GM18951 (cell line): ENCODE data around the gene KCNIP1.

Source experiments
- POLR2A ChIP-seq: IDR thresholded peaks from 4 replicates; pipeline ENCODE4 v1.6.1; 2011; ENCODE audit warnings: mild to moderate bottlenecking; ENCODE audit not compliant: insufficient read length, insufficient read depth; ENCODE audit errors: extremely low read depth
- in situ Hi-C: fragments of 300-500 bp; cut with MboI; formaldehyde crosslinking; loops from one replicate; pipeline ENCODE4 v1.12.0; 2022; ENCODE audit warnings: low sequenced_read_pairs, mixed read lengths, inconsistent platforms; ENCODE audit not compliant: unreplicated experiment

The KCNIP1 gene

DNA sequence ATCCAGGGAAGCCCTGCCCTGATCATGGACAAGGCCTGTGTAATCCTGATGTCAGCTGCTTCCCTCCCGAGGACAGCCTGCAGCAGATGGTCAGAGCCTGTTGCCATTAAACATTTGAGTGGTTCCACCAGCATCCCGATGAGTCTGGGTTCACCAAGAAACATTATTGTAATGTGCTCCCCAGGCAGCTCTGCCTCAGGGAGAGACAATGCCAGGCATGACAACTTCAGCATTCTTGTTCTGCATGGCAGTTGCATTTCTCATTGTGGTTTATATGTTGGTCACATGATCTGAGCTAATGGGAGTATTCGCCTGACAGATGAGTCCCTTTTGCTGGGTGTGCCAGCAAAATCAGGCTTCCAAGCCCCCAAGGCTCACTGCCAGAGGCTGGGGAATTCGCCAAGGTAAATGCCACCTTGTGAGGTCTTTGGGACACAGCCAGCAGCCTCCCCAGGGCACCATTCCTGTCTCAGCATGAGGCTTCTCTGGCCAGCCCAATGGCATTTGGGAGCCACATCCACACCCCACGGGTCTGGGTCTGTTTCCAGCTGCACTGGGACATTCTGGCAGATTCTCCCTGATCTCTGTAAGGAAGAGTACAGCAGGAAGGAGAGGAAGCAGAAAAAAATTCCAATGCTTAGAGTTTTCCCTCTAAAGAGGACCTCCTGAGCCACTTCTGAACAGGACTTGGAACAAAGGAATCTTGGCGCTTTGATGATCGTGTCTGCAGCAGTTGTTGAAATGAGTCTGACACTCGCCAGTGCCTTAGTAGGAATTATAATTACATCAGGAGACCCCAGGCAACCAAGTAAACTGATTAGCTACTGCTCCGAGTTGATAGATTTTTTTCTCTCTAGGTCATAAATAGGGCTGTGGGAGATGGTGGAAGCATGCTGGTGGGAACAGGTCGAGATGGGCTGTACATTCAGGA is 18.7 kb downstream of the KCNIP1 start:
- TF ChIP-seq POLR2A = no peak
- in situ Hi-C loops = no loop called here

DNA sequence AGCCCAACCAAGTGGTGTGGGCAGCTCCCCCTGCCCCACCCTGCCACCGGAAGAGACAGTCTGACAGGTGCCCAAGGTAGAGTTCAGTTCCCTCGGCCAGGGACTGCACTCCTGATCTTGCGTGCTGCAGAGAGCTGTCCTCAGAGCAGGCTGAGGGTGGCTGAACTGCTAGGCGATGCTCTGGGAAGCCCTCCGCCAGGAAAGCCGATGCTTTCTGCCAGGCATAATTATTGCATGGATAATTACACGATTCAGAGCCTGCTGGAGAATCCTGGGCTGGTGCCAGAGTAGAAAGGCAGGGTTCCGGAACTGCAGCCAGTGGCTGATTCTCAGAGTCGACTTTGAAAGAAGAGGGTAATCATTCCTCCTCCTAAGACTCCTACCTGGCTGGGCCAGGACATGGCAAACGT is 19.3 kb downstream of the KCNIP1 start:
- in situ Hi-C loops = no loop called here
- no peak for TF ChIP-seq POLR2A

DNA sequence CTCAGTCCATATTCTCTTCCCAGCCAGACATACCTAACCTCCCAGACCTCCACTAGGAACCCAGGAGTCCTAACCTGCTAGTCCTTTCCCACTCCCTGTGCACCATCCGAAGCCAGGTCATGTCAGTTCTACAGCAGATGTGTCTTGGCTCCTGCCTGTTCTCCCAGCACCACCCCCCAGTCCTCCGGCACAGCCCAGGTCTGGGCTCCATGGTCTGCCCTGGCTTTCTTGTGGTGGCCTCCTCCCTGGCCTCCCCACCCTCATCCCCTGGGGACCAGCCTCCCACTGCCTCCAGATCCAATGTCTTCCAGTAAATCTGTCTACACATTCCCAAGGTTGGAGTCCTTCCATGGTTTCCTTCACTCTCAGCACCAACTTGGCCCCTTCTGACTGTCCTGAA is 20.0 kb downstream of the KCNIP1 start:
- in situ Hi-C loops = no loop called here
- TF ChIP-seq POLR2A = no peak

DNA sequence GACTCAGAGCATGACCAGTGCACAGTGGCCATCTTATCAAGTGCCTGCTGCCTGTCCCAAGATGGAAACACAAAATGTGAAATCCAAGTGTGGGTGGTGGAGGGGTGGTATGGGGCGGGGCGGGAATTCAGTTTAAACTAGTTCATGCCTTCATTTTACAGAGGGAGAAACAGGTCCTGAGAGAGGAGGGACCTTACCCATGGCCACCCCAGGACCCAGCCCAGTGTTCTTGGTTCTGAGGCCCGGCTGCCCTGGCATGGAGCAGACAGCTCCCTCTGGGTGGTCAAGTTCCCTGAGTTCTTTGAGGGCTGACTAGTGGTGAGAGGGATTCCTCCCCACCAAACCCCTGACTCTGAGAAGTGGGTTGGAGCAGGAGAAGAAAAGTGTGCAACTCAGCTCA is 20.8 kb downstream of the KCNIP1 start:
- no peak for TF ChIP-seq POLR2A
- in situ Hi-C loops = no loop called here

DNA sequence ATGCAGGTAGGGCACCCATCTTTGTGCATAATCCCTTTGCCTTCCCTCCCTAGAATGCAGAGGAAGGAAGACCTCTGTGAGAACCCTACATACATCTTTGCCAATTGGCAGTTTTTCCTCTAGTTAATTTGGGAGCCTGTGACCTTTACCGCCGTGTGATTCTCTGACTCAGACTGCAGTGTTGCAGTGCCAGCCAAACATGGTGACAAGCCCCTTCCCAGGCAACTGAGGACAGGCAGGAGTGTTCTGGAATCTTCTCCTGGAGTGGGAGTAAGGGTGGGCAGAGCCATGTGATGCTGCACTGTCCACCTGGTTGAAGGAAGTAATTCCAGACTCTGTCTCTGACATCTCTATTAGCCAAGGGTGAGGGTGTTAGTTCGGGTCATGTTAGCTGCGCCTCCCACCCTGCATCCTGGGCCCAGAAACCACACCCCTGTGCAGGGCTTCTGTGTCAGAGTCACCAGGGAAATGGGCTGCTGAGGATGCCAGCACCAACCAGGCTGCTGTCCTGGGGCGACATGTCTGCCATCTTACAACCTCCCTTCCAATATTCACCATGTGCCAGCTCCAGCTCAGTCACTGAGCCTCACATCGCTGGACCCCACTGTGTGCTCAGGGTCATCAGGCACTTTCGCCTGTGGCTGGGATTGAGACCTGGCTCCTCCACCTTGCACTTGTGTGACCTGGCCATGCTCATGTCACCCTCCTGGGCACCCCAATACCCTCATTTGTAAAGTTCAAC is 21.8 kb downstream of the KCNIP1 start:
- no peak for TF ChIP-seq POLR2A
- in situ Hi-C loops = no loop called here

DNA sequence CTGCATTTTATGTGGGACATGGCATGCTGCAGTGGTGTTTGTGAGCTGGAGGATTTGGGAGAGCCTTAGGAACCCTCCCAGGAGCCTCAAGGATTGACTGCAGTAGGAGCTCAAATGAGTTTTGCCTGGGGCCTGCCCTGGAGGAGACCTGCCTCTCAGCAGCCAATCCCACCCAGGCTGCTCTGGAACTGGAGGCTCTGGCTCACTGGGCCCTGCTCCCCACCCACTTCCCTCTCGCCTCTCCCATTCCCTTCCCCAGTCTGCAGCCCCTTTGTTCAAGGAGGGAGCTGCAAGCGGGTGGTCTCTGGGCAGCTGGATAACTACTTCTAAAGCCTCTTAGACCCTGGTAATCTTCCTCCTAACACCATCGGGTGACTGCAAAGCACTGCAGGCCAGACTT is 24.2 kb downstream of the KCNIP1 start:
- TF ChIP-seq POLR2A = no peak
- in situ Hi-C loops = no loop called here

DNA sequence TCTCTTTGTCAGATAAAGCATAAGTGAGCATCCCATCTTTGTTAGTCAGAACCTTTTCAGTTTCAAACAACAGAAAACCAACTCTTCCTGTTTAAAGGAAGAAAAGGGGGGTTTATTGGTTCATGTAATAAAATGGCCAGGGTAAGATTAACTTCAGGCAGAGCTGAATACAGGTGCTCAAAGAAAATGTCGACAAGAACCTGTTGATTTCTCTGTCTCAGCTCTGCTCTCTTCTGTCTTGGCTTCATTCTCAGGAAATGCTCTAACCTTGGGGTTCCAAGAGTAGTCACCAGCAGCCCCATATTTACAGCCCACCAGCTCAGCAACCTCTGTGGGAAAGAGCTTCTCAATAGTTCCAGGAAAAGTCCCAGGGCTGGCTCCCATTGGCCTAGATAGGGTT is 25.2 kb downstream of the KCNIP1 start:
- TF ChIP-seq POLR2A = no peak
- in situ Hi-C loops = no loop called here

DNA sequence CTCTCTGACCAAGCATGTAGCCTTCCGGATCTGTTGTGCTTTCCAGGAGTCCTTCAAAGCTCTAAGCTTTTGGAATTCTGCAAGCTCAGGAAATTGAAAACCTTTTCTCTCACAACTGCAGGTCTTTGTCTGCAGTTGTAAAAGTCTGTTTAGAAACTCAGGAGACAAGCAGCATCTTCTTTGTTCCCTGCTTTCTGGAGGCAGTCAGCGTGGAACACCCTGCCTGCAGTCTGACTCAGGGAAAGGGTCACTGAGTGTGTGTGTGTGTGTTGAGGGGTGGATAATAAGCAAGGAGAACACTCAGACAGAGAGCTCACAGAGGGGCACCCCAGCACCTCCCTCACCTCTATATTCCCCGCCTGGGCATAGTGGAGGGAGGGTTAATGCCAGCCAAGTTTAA is 29.1 kb downstream of the KCNIP1 start:
- TF ChIP-seq POLR2A = no peak
- in situ Hi-C loops = no loop called here

DNA sequence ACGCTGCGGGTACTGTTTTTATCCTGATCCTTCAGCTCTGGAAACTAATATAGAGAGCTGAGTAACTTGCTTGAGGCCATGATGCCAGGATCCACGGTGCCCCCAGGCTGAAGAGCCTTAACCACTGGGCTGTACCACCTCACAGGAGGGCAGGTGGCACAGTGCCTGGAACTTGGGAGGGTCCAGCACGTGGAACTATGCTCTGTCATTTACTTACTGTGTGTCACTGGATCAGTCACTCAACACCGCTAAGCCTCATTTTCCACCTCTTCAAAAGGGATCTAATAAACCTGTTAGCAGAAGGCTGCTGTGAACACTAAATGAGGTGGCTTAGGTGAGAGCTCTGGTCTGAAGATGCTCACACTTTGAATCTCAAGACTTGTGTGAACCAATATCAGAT is 29.6 kb downstream of the KCNIP1 start:
- no peak for TF ChIP-seq POLR2A
- in situ Hi-C loops = no loop called here

DNA sequence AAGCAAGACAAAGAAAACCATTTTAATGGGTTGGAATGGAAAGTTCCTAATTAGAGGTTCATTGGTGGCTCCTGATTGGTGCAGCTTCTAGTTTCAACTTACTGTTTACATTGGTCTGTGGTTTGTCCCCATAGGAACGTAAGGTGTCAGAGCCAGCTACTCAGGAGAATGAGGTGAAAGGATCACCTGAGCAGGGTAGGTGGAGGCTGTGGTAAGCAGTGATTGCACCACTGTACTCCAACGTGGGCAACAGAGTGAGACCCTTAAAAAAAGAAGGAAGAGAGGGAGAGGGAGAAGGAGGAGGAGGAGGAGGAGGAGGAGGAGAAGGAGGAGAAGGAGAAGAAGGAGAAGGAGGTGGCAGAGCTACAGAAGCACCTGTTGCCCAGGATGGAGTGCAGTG is 30.4 kb downstream of the KCNIP1 start:
- TF ChIP-seq POLR2A = no peak
- in situ Hi-C loops = no loop called here

DNA sequence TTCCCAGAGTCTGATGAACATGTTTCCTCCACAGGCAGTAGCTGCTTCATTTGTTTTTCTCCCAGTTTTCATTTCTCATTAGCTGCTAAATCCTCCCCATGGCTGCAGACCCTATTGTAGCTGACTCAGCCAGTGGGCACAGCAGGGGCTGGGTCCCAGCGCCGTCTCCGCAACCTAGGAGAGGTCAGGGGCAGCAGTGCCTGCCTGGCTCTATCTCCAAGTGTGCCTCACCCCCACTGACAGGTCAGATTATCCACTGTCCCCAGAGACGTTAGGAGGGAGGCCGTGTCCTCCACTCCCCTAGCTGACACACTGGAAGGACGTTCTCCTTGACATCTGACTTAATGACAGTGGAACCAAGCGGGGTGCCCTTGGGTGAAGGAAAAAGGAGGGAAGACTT is 31.1 kb downstream of the KCNIP1 start:
- TF ChIP-seq POLR2A = no peak
- in situ Hi-C loops = no loop called here

DNA sequence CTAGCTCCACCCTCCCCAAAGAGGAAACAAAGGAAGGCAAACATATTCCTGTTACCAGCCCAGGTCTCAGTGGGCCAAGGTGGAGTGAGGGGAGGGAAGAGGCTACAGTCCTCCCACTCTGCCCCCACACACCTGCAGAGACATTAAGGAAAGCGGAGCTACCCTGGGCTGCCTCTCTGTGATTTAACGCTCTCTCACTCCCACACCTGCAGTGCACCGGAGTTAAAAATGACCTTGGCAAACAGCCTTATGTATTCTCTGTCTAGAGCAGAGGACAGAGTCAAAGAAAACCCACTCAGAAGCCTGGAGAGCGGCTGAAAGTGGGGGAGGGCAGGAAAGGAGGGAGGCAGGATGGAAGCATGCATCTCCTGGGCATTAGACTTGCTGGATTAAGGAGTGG is 32.7 kb downstream of the KCNIP1 start:
- no peak for TF ChIP-seq POLR2A
- in situ Hi-C loops = no loop called here

DNA sequence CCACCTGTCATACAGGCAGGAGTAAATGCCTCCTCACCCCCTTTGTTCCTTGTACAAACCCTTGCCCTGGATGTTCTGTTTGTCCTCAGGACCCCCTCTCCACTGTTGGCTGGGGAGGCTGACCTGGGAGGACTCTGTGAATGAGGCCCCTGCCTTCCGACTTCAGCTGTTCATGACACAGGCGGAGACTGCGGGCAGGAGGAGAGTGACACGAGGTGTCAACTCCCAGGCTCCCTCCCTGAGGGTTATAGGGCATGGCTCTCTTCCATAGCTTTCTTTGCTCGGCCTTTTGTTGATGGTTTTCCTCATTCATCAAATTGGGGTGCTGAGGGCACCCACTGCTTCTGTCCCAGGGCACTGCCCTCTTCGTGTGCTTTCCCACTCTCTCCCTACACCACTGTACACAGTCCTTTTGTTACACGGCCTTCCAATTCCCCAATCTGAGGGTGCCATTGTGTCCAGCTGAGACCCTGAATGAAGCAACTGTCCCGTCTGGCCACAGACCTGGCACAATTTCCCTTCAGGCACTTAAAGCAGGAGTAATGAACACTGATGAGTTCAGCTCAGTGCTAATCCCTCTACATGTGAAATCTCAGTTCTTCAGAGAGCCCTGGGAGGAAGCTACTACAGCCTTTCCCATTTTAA is 33.8 kb downstream of the KCNIP1 start:
- in situ Hi-C loops = no loop called here
- TF ChIP-seq POLR2A = no peak
